ENCODE measurements around the gene KREMEN2. TPM values are rescaled to one million over a fixed set of nuclear protein-coding genes. Genes with fewer than 3 reads are reported as not detected.
A peak's percentile ranks its signal among the peaks of the same experiment; 100 is the strongest.

Gene KREMEN2
- total and polyA plus RNA-seq, 9 of the 15 experiments (the other 6 are each of a cell fraction or from before 2014, with no cell fraction given) = 0.04 to 7.7 (median 1.5) TPM; not detected in 1

DNA sequence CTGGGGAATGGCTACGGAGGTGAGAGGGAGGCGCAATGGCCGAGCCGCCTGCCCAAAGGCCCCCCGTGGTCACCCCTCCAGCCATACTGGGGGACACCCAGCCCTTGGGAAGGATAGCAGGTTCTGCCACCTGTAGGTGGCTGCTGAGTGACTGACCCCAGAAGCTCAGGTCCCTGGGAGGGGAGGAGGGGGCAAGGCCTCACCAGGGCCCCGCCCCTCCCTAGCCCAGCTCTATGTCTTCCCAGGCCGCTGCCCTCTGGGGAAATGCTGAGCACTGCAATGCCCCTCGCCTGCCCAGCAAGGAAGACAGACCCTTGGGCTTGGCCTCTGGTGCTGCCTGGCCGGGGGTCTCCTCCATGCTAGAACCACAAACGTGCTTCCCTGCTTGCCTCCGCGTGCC lies 37.2 kb downstream of the KREMEN2 start:
- H3K9me1 ChIP-seq (ENCODE audit: control insufficient read depth, insufficient read depth, low read length) = no peaks in the 10 kb centered on the region
- CTCF ChIA-PET (ENCODE audit: low intra/inter-chr PET ratio) = no interaction called here
- POLR2A ChIA-PET = interaction anchor here (0.5 to 0.8 kb wide), 4 partner anchors 15 to 846 kb away, joined by 3 read pairs; no protein-coding TSS in a partner anchor
- no peaks in the 10 kb centered on the region for H4K20me1 ChIP-seq (replicated peaks; ENCODE audit: control insufficient read depth, insufficient read depth, low read length)
- TF ChIP-seq, protein P1, sequence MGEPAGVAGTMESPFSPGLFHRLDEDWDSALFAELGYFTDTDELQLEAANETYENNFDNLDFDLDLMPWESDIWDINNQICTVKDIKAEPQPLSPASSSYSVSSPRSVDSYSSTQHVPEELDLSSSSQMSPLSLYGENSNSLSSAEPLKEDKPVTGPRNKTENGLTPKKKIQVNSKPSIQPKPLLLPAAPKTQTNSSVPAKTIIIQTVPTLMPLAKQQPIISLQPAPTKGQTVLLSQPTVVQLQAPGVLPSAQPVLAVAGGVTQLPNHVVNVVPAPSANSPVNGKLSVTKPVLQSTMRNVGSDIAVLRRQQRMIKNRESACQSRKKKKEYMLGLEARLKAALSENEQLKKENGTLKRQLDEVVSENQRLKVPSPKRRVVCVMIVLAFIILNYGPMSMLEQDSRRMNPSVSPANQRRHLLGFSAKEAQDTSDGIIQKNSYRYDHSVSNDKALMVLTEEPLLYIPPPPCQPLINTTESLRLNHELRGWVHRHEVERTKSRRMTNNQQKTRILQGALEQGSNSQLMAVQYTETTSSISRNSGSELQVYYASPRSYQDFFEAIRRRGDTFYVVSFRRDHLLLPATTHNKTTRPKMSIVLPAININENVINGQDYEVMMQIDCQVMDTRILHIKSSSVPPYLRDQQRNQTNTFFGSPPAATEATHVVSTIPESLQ (CRISPR knock-in tag; IDR thresholded peaks at IDR 0.05) = no peak
- TF ChIP-seq ZNF121 (CRISPR knock-in tag; conservative IDR thresholded peaks at IDR 0.05) (no peak), MAFG (tag; conservative IDR thresholded peaks at IDR 0.05) (no peak), KAT2B (IDR thresholded peaks at IDR 0.05; ENCODE audit: low read depth, low read length) (no peak), MYNN (IDR thresholded peaks at IDR 0.05) (no peak), MYNN (CRISPR knock-in tag; IDR thresholded peaks at IDR 0.05) (no peak), PRPF4 (IDR thresholded peaks at IDR 0.05; ENCODE audit: insufficient read depth, low read depth, low read length, poor library complexity, severe bottlenecking) (no peak), RBM39 (optimal IDR thresholded peaks at IDR 0.05; ENCODE audit: low read depth, low read length) (no peak)
- TF ChIP-seq, protein P2, sequence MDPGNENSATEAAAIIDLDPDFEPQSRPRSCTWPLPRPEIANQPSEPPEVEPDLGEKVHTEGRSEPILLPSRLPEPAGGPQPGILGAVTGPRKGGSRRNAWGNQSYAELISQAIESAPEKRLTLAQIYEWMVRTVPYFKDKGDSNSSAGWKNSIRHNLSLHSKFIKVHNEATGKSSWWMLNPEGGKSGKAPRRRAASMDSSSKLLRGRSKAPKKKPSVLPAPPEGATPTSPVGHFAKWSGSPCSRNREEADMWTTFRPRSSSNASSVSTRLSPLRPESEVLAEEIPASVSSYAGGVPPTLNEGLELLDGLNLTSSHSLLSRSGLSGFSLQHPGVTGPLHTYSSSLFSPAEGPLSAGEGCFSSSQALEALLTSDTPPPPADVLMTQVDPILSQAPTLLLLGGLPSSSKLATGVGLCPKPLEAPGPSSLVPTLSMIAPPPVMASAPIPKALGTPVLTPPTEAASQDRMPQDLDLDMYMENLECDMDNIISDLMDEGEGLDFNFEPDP (CRISPR knock-in tag; IDR thresholded peaks at IDR 0.05) = no peak
- TF ChIP-seq, protein P3, sequence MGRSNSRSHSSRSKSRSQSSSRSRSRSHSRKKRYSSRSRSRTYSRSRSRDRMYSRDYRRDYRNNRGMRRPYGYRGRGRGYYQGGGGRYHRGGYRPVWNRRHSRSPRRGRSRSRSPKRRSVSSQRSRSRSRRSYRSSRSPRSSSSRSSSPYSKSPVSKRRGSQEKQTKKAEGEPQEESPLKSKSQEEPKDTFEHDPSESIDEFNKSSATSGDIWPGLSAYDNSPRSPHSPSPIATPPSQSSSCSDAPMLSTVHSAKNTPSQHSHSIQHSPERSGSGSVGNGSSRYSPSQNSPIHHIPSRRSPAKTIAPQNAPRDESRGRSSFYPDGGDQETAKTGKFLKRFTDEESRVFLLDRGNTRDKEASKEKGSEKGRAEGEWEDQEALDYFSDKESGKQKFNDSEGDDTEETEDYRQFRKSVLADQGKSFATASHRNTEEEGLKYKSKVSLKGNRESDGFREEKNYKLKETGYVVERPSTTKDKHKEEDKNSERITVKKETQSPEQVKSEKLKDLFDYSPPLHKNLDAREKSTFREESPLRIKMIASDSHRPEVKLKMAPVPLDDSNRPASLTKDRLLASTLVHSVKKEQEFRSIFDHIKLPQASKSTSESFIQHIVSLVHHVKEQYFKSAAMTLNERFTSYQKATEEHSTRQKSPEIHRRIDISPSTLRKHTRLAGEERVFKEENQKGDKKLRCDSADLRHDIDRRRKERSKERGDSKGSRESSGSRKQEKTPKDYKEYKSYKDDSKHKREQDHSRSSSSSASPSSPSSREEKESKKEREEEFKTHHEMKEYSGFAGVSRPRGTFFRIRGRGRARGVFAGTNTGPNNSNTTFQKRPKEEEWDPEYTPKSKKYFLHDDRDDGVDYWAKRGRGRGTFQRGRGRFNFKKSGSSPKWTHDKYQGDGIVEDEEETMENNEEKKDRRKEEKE (IDR thresholded peaks at IDR 0.05; ENCODE audit: borderline replicate concordance in 1 of 2, control insufficient read depth in 1 of 2, low read depth in 2 of 2, low read length in 1 of 2) = no peak
- 88% methylated on average over 3 of the region's 12 CpGs for WGBS (ENCODE audit: insufficient coverage, low coverage, missing lambda C conversion rate)
- no peaks in the 10 kb centered on the region for H3K27me3 ChIP-seq (ENCODE audit: control insufficient read depth in 2 of 2, insufficient read depth in 2 of 2, low read length in 2 of 2)
- peaks cover 12% of the 10 kb centered on the region for H3K79me2 ChIP-seq (ENCODE audit: control insufficient read depth, insufficient read depth, low read length)
- H3K9me3 ChIP-seq (replicated peaks; ENCODE audit: control insufficient read depth, insufficient read depth, low read depth, low read length) = no peaks in the 10 kb centered on the region
- no peak overlapping the region for H2AFZ ChIP-seq (ENCODE audit: low read depth, low read length)
- H3K9ac ChIP-seq (ENCODE audit: insufficient read depth in 1 of 2, low read depth in 2 of 2, low read length in 2 of 2) = peak overlapping the region in 1 of 2 experiments; percentile 60; a peak in 1 of 4 replicates
- no peak overlapping the region for H3K4me2 ChIP-seq (ENCODE audit: insufficient read depth, low read length)
- DNase-seq (ENCODE audit: extremely low read depth in 1 of 4, low spot score in 3 of 4) (no peak), ATAC-seq (no peak), FAIRE-seq (no peak)
- H3K4me3 ChIP-seq = no peak overlapping the region
- in situ Hi-C loops (cut with MboI) = no loop called here
- intact Hi-C loops (cut with micrococcal nuclease) = no loop called here
- BruUV-seq (replicated peaks) = no TSS peak
- H3K27ac ChIP-seq (ENCODE audit: extremely low read depth, low read depth, low read length) = no peak overlapping the region
- H3K4me1 ChIP-seq (replicated peaks in 1 of 2; ENCODE audit: control insufficient read depth in 2 of 2, insufficient read depth in 2 of 2, low read length in 2 of 2) = peaks cover 6 to 44% of the 10 kb centered on the region in 2 experiments; a peak in 4 of 5 replicates
- H3K36me3 ChIP-seq (ENCODE audit: control insufficient read depth, insufficient read depth, low read length) = no peaks in the 10 kb centered on the region

All from K562 (cell line).